Endodermal cell (in vitro differentiated cells): ENCODE data around the gene DNAH2. TPM values are rescaled to one million over a fixed set of nuclear protein-coding genes. Genes with fewer than 3 reads are reported as not detected.

ENCODE experiments used
- DNase-seq: peaks from one replicate; pipeline ENCODE4 v3.0.0-alpha.2; 2017
- H3K27ac ChIP-seq: 2 replicates; pipeline ENCODE4 v1.5.1; 2013; ENCODE audit warnings: mild to moderate bottlenecking, low read depth, low read length, moderate library complexity
- H3K27me3 ChIP-seq: 2 replicates; pipeline ENCODE4 v1.6.1; 2013; ENCODE audit warnings: mild to moderate bottlenecking, low read length, moderate library complexity; ENCODE audit not compliant: insufficient read depth, control insufficient read depth, poor library complexity, severe bottlenecking
- H3K36me3 ChIP-seq: 2 replicates; pipeline ENCODE4 v1.7.0; 2013; ENCODE audit warnings: mild to moderate bottlenecking, low read length, moderate library complexity; ENCODE audit not compliant: control insufficient read depth, insufficient read depth
- H3K4me1 ChIP-seq: one replicate; pipeline ENCODE4 v1.7.0; 2013; ENCODE audit warnings: low read length; ENCODE audit not compliant: control insufficient read depth, insufficient read depth
- H3K4me3 ChIP-seq: 2 replicates; pipeline ENCODE4 v1.5.1; 2013; ENCODE audit warnings: mild to moderate bottlenecking, low read length, moderate library complexity
- H3K9ac ChIP-seq: 2 replicates; pipeline ENCODE4 v1.6.1; 2013; ENCODE audit warnings: mild to moderate bottlenecking, low read length, moderate library complexity; ENCODE audit not compliant: poor library complexity, severe bottlenecking; ENCODE audit errors: extremely low read depth
- H3K9me3 ChIP-seq: 2 replicates; pipeline ENCODE4 v1.6.1; 2013; ENCODE audit warnings: mild to moderate bottlenecking, low read length, moderate library complexity; ENCODE audit not compliant: control insufficient read depth
- H3K27ac Mint-ChIP-seq: 2 replicates; pipeline ENCODE4 v1.8.0; 2020; ENCODE audit warnings: mixed read lengths
- H3K27me3 Mint-ChIP-seq: 2 replicates; pipeline ENCODE4 v1.8.0; 2021; ENCODE audit warnings: mild to moderate bottlenecking, mixed read lengths; ENCODE audit not compliant: insufficient read depth
- H3K36me3 Mint-ChIP-seq: 2 replicates; pipeline ENCODE4 v1.8.0; 2020; ENCODE audit warnings: low read depth, mixed read lengths
- H3K4me1 Mint-ChIP-seq: 2 replicates; pipeline ENCODE4 v1.8.0; 2020; ENCODE audit warnings: mixed read lengths
- H3K4me3 Mint-ChIP-seq: 2 replicates; pipeline ENCODE4 v1.8.0; 2020; ENCODE audit warnings: mild to moderate bottlenecking, moderate library complexity, mixed read lengths
- H3K9me3 Mint-ChIP-seq: 2 replicates; pipeline ENCODE4 v1.8.0; 2020; ENCODE audit warnings: mild to moderate bottlenecking, mixed read lengths
- WGBS, 2 experiments: methylation state at CpG; one replicate each; pipeline versions ENCODE4 v1.1.5 to v1.1.7; 2013; ENCODE audit warnings: missing lambda C conversion rate in 2 of 2, mixed read lengths in 1 of 2; ENCODE audit not compliant: insufficient coverage in 1 of 2, insufficient read length in 1 of 2; 5-methylcytosine and 5-hydroxymethylcytosine counted together
- total RNA-seq, 2 donors: library from RNA; stranded (reverse); fragmentation: NEBNext Ultra II Directional in 1 of 2; extraction: Animal tissue kit (Norgen Biotek cat#: 25700) in 1 of 2; gene quantifications; 2 replicates in 1 of 2; 3 replicates in 1 of 2; pipeline ENCODE4 v1.2.1, GENCODE V29; 2021
- TF ChIP-seq, protein P1 (sequence below): fragments of 200-600 bp; sonication (generic); conservative IDR thresholded peaks from 2 replicates; pipeline ENCODE4 v1.5.0; 2021; ENCODE audit warnings: antibody characterized with exemption, mild to moderate bottlenecking

Gene DNAH2
- total RNA-seq, 2 donors from 2014 or later = 0.42 to 0.69 TPM

DNA sequence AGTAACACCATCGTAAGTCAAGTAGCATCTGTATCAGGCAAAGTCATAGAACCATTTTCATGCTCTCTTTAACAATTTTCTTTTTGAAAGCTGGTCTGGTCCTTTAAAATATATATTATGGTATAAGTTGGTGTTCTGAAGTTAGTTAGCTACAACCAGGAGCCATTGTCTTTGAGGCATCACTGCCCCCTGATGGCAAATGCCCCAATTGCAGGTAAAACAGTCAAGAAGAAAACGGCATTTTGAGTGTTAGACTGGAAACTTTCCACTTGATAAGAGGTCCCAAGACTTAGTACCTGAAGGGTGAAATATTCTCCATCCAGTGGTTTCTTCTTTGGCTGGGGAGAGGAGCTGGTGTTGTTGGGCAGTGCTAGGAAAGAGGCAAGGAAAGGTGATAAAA, 44.3 kb upstream of the DNAH2 start:
- TF ChIP-seq, protein P1, sequence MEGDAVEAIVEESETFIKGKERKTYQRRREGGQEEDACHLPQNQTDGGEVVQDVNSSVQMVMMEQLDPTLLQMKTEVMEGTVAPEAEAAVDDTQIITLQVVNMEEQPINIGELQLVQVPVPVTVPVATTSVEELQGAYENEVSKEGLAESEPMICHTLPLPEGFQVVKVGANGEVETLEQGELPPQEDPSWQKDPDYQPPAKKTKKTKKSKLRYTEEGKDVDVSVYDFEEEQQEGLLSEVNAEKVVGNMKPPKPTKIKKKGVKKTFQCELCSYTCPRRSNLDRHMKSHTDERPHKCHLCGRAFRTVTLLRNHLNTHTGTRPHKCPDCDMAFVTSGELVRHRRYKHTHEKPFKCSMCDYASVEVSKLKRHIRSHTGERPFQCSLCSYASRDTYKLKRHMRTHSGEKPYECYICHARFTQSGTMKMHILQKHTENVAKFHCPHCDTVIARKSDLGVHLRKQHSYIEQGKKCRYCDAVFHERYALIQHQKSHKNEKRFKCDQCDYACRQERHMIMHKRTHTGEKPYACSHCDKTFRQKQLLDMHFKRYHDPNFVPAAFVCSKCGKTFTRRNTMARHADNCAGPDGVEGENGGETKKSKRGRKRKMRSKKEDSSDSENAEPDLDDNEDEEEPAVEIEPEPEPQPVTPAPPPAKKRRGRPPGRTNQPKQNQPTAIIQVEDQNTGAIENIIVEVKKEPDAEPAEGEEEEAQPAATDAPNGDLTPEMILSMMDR = peak; percentile 89
- Mint-ChIP-seq H3K4me1 (peaks cover 15% of the 10 kb centered on the region), H3K27ac (no peak overlapping the region), H3K9me3 (peaks cover 4% of the 10 kb centered on the region), H3K27me3 (no peaks in the 10 kb centered on the region), H3K4me3 (no peak overlapping the region), H3K36me3 (peaks cover 62% of the 10 kb centered on the region)
- H3K4me3 ChIP-seq = peak overlapping the region; percentile 11
- H3K9ac ChIP-seq = no peak overlapping the region
- WGBS, 2 experiments = 85 to 93% methylated on average over 2 of the region's 2 CpGs
- peak; percentile 93 for DNase-seq
- H3K27ac ChIP-seq = no peak overlapping the region
- H3K4me1 ChIP-seq = no peaks in the 10 kb centered on the region
- peaks cover 41% of the 10 kb centered on the region for H3K36me3 ChIP-seq
- H3K27me3 ChIP-seq = no peaks in the 10 kb centered on the region
- H3K9me3 ChIP-seq = peaks cover 13% of the 10 kb centered on the region

DNA sequence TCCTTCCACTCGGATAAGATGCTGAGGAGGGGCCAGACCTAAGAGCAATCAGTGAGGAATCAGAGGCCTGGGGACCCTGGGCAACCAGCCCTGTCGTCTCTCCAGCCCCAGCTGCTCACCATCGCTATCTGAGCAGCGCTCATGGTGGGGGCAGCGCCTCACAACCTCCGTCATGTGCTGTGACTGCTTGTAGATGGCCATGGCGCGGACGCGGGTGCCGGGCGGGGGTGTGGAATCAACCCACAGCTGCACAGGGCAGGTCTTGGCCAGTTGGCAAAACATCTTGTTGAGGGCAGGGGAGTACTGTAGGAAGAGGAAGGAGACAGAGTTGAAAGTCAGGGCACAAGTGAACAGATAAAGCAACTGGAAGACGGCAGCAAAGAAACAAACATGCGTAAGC, 42.6 kb upstream of the DNAH2 start:
- Mint-ChIP-seq H3K9me3 (peaks cover 4% of the 10 kb centered on the region), H3K4me3 (no peak overlapping the region), H3K4me1 (peaks cover 15% of the 10 kb centered on the region), H3K27ac (no peak overlapping the region), H3K36me3 (peaks cover 51% of the 10 kb centered on the region), H3K27me3 (no peaks in the 10 kb centered on the region)
- 88 to 89% methylated on average over 12 to 14 of the region's 14 CpGs for WGBS, 2 experiments
- H3K9me3 ChIP-seq = peaks cover 13% of the 10 kb centered on the region
- no peaks in the 10 kb centered on the region for H3K27me3 ChIP-seq
- H3K4me1 ChIP-seq = no peaks in the 10 kb centered on the region
- no peak overlapping the region for H3K4me3 ChIP-seq
- no peak for DNase-seq
- no peak overlapping the region for H3K27ac ChIP-seq
- H3K36me3 ChIP-seq = peaks cover 35% of the 10 kb centered on the region
- TF ChIP-seq, protein P1 = no peak
- H3K9ac ChIP-seq = no peak overlapping the region

DNA sequence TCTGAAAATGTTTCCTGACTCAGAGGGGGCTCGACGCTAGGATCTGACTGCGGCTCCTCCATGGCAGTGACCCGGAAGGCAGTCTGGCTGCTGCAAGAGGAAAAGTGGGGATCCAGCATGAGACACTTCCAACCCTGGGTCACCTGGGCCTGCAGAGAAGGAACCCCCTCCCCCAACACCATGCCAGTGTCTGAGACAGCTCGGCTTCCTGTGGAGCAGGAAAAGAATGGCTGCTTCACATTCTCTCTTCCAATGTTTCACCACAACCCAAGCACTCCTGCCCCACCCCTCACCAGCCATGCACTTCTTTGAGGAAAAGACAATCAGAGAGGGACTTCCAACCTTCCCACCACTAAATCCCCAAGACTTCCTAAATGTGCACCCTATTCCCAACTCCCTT, 41.0 kb upstream of the DNAH2 start:
- Histone ChIP-seq H3K4me1 (no peaks in the 10 kb centered on the region), H3K27me3 (no peaks in the 10 kb centered on the region), H3K9ac (no peak overlapping the region), H3K27ac (no peak overlapping the region), H3K9me3 (peaks cover 13% of the 10 kb centered on the region), H3K4me3 (no peak overlapping the region), H3K36me3 (peaks cover 29% of the 10 kb centered on the region)
- peak; percentile 82 for DNase-seq
- peaks cover 4% of the 10 kb centered on the region for H3K9me3 Mint-ChIP-seq
- peak overlapping the region; percentile 39 for H3K4me3 Mint-ChIP-seq
- peaks cover 15% of the 10 kb centered on the region for H3K4me1 Mint-ChIP-seq
- no peaks in the 10 kb centered on the region for H3K27me3 Mint-ChIP-seq
- peak overlapping the region; percentile 64 for H3K27ac Mint-ChIP-seq
- TF ChIP-seq, protein P1 = no peak
- WGBS, 2 experiments = 70 to 87% methylated on average over 4 to 5 of the region's 5 CpGs
- peaks cover 41% of the 10 kb centered on the region for H3K36me3 Mint-ChIP-seq
